HEK293 (cell line): ENCODE measurements around the gene RBM34.

Experiments used
- CTCF ChIA-PET: fragments of 350-600 bp; formaldehyde crosslinking; extraction: SDS; loops from one replicate; lab custom pipeline; 2021; ENCODE audit warnings: antibody characterized with exemption; lab: Yijun Ruan, JAX
- POLR2A ChIA-PET: fragments of 300-600 bp; formaldehyde crosslinking; extraction: SDS; loops from one replicate; lab custom pipeline; 2020; ENCODE audit warnings: antibody characterized with exemption, inconsistent platforms; lab: Yijun Ruan, JAX
- H3K27ac ChIP-seq: fragments of 200-500 bp; sonication (Bioruptor generic); 2 replicates; pipeline ENCODE4 v1.5.1; 2014; ENCODE audit warnings: low read depth, low read length, control low read depth, inconsistent platforms; ENCODE audit errors: extremely low read depth
- H3K36me3 ChIP-seq, 2 experiments: fragments of 200-500 bp in 1 of 2; sonication (Bioruptor generic) in 1 of 2; 1 replicate in 1 of 2; 2 replicates in 1 of 2; pipeline ENCODE4 v1.5.1; 2014 to 2017; ENCODE audit warnings: inconsistent platforms in 2 of 2, low read length in 2 of 2; ENCODE audit not compliant: control insufficient read depth in 2 of 2, insufficient read depth in 1 of 2
- H3K4me1 ChIP-seq: fragments of 200-500 bp; sonication (Bioruptor generic); 2 replicates; pipeline ENCODE4 v1.5.1; 2014; ENCODE audit warnings: mild to moderate bottlenecking, low read length, inconsistent platforms; ENCODE audit not compliant: control insufficient read depth, insufficient read depth
- H3K4me3 ChIP-seq: 2 replicates; pipeline ENCODE4 v1.5.1; 2011; ENCODE audit warnings: low read depth, mild to moderate bottlenecking, control low read depth, low read length, moderate library complexity
- H3K9me3 ChIP-seq: fragments of 200-500 bp; sonication (Bioruptor generic); 2 replicates; pipeline ENCODE4 v1.5.1; 2014; ENCODE audit warnings: low read depth, low read length, inconsistent platforms; ENCODE audit not compliant: control insufficient read depth, insufficient read depth
- GLI2 ChIP-seq: fragments of 450-650 bp; formaldehyde crosslinking; IDR thresholded peaks from 2 replicates; pipeline ENCODE4; 2017; ENCODE audit warnings: missing biosample characterization, missing genetic modification characterization, low read depth, borderline replicate concordance
- GLIS1 ChIP-seq: fragments of 450-650 bp; formaldehyde crosslinking; IDR thresholded peaks from 2 replicates; pipeline ENCODE4 v1.5.1; 2016; ENCODE audit warnings: missing biosample characterization, missing genetic modification characterization
- KLF10 ChIP-seq: fragments of 450-650 bp; IDR thresholded peaks from 2 replicates; pipeline ENCODE4 v1.5.1; 2018; ENCODE audit warnings: missing biosample characterization, mild to moderate bottlenecking, missing genetic modification characterization
- KLF16 ChIP-seq: fragments of 450-650 bp; formaldehyde crosslinking; IDR thresholded peaks from 2 replicates; pipeline ENCODE4 v1.5.1; 2017; ENCODE audit warnings: missing biosample characterization, missing genetic modification characterization
- MEIS1 ChIP-seq: sonication (generic); formaldehyde crosslinking; IDR thresholded peaks from 2 replicates; pipeline ENCODE4 v1.8.1; 2022; ENCODE audit warnings: missing genetic modification reagents, mild to moderate bottlenecking, borderline replicate concordance
- PRDM1 ChIP-seq: fragments of 450-650 bp; formaldehyde crosslinking; IDR thresholded peaks from 2 replicates; pipeline ENCODE4; 2016; ENCODE audit warnings: missing biosample characterization, missing genetic modification characterization
- TRIM28 ChIP-seq: IDR thresholded peaks from 2 replicates; pipeline ENCODE4 v1.6.1; 2011; ENCODE audit warnings: low read length, control low read depth, borderline replicate concordance
- WT1 ChIP-seq: fragments of 450-650 bp; formaldehyde crosslinking; IDR thresholded peaks from 2 replicates; pipeline ENCODE4 v1.5.1; 2016; ENCODE audit warnings: missing biosample characterization, missing genetic modification characterization
- ZBTB20 ChIP-seq: fragments of 450-650 bp; formaldehyde crosslinking; IDR thresholded peaks from 2 replicates; pipeline ENCODE4 v1.5.1; 2016; ENCODE audit warnings: missing biosample characterization, missing genetic modification characterization
- ZFHX2 ChIP-seq: fragments of 450-650 bp; formaldehyde crosslinking; conservative IDR thresholded peaks from 2 replicates; pipeline ENCODE4 v1.5.1; 2016; ENCODE audit warnings: missing biosample characterization, missing genetic modification characterization
- ZNF138 ChIP-seq: fragments of 450-650 bp; formaldehyde crosslinking; IDR thresholded peaks from 2 replicates; pipeline ENCODE4 v1.5.1; 2016; ENCODE audit warnings: missing biosample characterization, missing genetic modification characterization, borderline replicate concordance
- ZNF184 ChIP-seq: fragments of 450-650 bp; IDR thresholded peaks from 2 replicates; pipeline ENCODE4 v1.5.1; 2018; ENCODE audit warnings: missing biosample characterization, mild to moderate bottlenecking, missing genetic modification characterization
- ZNF214 ChIP-seq: fragments of 450-650 bp; formaldehyde crosslinking; IDR thresholded peaks from 2 replicates; pipeline ENCODE4 v1.5.1; 2017; ENCODE audit warnings: missing biosample characterization, mild to moderate bottlenecking, missing genetic modification characterization, borderline replicate concordance
- ZNF248 ChIP-seq: fragments of 450-650 bp; formaldehyde crosslinking; IDR thresholded peaks from 2 replicates; pipeline ENCODE4 v1.5.1; 2017; ENCODE audit warnings: missing biosample characterization, missing genetic modification characterization
- ZNF404 ChIP-seq: fragments of 450-650 bp; formaldehyde crosslinking; IDR thresholded peaks from 2 replicates; pipeline ENCODE4 v1.5.1; 2017; ENCODE audit warnings: missing biosample characterization, missing genetic modification characterization
- ZNF510 ChIP-seq: fragments of 450-650 bp; formaldehyde crosslinking; IDR thresholded peaks from 2 replicates; pipeline ENCODE4 v1.5.1; 2018; ENCODE audit warnings: mild to moderate bottlenecking, missing genetic modification characterization, missing biosample characterization; ENCODE audit not compliant: insufficient replicate concordance
- ZNF529 ChIP-seq: fragments of 450-650 bp; formaldehyde crosslinking; IDR thresholded peaks from 2 replicates; pipeline ENCODE4 v1.5.1; 2017; ENCODE audit warnings: missing genetic modification characterization, missing biosample characterization; ENCODE audit not compliant: insufficient replicate concordance
- ZNF548 ChIP-seq: fragments of 450-650 bp; formaldehyde crosslinking; IDR thresholded peaks from 2 replicates; pipeline ENCODE4 v1.5.1; 2016; ENCODE audit warnings: missing biosample characterization, missing genetic modification characterization
- ZNF549 ChIP-seq: fragments of 450-650 bp; IDR thresholded peaks from 2 replicates; pipeline ENCODE4 v1.5.1; 2018; ENCODE audit warnings: missing biosample characterization, missing genetic modification characterization, mild to moderate bottlenecking, inconsistent platforms, moderate library complexity
- ZNF596 ChIP-seq: fragments of 450-650 bp; IDR thresholded peaks from 2 replicates; pipeline ENCODE4 v1.5.0; 2018; ENCODE audit warnings: missing biosample characterization, mild to moderate bottlenecking, missing genetic modification characterization, moderate library complexity
- ZNF654 ChIP-seq: fragments of 450-650 bp; formaldehyde crosslinking; IDR thresholded peaks from 2 replicates; pipeline ENCODE4 v1.5.1; 2016; ENCODE audit warnings: low read depth, missing biosample characterization, missing genetic modification characterization
- ZNF843 ChIP-seq: fragments of 450-650 bp; formaldehyde crosslinking; IDR thresholded peaks from 2 replicates; pipeline ENCODE4 v1.5.1; 2016; ENCODE audit warnings: missing biosample characterization, missing genetic modification characterization
- ZSCAN5A ChIP-seq: fragments of 450-650 bp; formaldehyde crosslinking; IDR thresholded peaks from 2 replicates; pipeline ENCODE4 v1.5.1; 2016; ENCODE audit warnings: missing biosample characterization, missing genetic modification characterization

RBM34 gene

GRCh38 chr1:235187316-235187715 lies 26.3 kb upstream of the RBM34 start:
- H3K27ac ChIP-seq, result no peak overlapping the region
- no peak overlapping the region for H3K4me3 ChIP-seq
- CTCF ChIA-PET, result interaction anchor here (0.6 to 1.3 kb wide), 3 partner anchors 229 to 1265 kb away, joined by 3 to 5 read pairs (median 3); no protein-coding TSS in a partner anchor
- no peaks in the 10 kb centered on the region for H3K4me1 ChIP-seq
- TF ChIP-seq ZNF548, result no peak
- TF ChIP-seq ZNF529 (tag by site-specific recombination), result no peak
- TF ChIP-seq ZNF510 (tag by site-specific recombination), result no peak
- TF ChIP-seq TRIM28, result no peak
- TF ChIP-seq, all 188 proteins: peak for 0
- Histone ChIP-seq H3K36me3 (peaks cover 30 to 43% of the 10 kb centered on the region in 2 experiments), H3K9me3 (no peaks in the 10 kb centered on the region)
- POLR2A ChIA-PET, result no interaction called here

DNA sequence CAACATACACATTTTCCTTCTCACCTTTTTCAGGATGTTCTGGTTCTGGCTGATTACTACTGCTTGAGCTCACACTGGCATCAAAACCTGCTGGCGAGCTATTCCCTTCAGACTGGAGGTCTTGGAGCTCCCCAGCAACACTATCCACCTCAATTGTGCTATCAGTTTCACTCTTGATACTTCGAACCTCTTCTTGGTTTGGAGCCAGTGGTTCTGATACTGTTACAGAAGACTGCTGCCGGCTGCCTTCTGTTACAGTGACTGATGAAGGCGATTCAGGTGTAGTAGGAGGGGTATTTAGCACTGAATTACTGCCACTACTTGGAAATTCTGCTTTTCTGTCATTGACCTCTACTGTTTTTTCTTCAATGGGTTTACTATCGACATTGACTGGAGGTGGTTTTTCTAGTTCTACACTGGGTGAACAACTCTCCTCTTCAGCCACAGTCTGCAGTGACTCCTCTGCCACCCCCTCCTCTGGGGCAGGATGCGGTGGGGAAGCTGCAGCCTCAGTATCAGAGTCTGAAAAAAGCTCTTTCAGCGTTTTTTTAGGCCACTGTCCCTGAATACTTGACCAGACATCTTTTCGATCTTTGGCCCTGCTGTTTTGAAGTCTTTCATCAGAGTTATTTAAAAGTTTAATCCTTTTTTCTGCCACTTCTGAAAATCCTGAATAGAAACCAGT lies 20.7 kb upstream of the RBM34 start:
- peaks cover 45 to 71% of the 10 kb centered on the region in 2 experiments for H3K36me3 ChIP-seq
- CTCF ChIA-PET, result interaction anchor here (0.7 kb wide), 1 partner anchor 353 kb away, joined by 4 read pairs; no protein-coding TSS in a partner anchor
- no peaks in the 10 kb centered on the region for H3K4me1 ChIP-seq
- no peak overlapping the region for H3K4me3 ChIP-seq
- no peak overlapping the region for H3K27ac ChIP-seq
- POLR2A ChIA-PET, result interaction anchor here (1.5 kb wide), 1 partner anchor 21 kb away, joined by 3 read pairs; the partner anchor contains the start of gene RBM34
- TF ChIP-seq ZNF654 (tag by site-specific recombination), result no peak
- no peak for TF ChIP-seq ZNF510 (tag by site-specific recombination)
- TF ChIP-seq ZNF184, result no peak
- TF ChIP-seq ZFHX2 (tag by site-specific recombination), result no peak
- no peak for TF ChIP-seq KLF16 (tag by site-specific recombination)
- no peak for TF ChIP-seq ZNF843 (tag by site-specific recombination)
- TF ChIP-seq MEIS1, result no peak
- no peak for TF ChIP-seq ZNF214 (tag by site-specific recombination)
- TF ChIP-seq GLI2 (tag by site-specific recombination), result no peak
- no peak for TF ChIP-seq PRDM1 (tag by site-specific recombination)
- no peak for TF ChIP-seq ZNF404 (tag by site-specific recombination)
- TF ChIP-seq KLF10 (tag by site-specific recombination), result no peak
- no peaks in the 10 kb centered on the region for H3K9me3 ChIP-seq

DNA sequence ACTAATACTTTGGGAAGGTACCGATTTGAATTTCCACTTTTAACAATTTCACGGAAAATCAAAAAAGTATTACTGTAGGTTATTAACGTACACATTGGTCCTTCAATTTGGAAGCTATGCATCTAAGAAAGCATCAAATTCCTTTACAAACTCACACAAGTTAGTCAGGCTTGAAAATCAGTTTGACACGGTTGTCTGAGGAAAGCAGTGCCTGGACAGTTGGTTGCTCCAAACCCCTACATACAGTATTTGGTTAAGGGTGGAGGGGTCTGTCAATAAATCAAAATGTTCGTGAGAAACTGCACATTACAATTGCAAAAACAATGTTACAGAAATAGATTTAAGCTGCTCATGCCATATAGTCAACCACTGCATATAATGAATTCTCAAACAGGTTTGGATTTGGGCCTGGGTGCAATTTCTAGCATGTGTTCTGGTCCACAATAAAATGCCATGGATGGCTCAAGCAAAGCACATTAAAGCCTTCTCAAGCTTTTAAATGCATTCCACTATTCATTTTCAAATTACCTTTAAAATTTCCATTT lies 19.9 kb upstream of the RBM34 start:
- H3K27ac ChIP-seq, result no peak overlapping the region
- no peaks in the 10 kb centered on the region for H3K4me1 ChIP-seq
- CTCF ChIA-PET, result no interaction called here
- POLR2A ChIA-PET, result interaction anchor here (0.6 to 1.5 kb wide), 2 partner anchors 20 to 734 kb away, joined by 3 to 5 read pairs; partner anchors contain the start of gene RBM34
- peaks cover 51 to 71% of the 10 kb centered on the region in 2 experiments for H3K36me3 ChIP-seq
- no peaks in the 10 kb centered on the region for H3K9me3 ChIP-seq
- no peak overlapping the region for H3K4me3 ChIP-seq
- TF ChIP-seq ZNF549 (tag by site-specific recombination), result no peak

DNA sequence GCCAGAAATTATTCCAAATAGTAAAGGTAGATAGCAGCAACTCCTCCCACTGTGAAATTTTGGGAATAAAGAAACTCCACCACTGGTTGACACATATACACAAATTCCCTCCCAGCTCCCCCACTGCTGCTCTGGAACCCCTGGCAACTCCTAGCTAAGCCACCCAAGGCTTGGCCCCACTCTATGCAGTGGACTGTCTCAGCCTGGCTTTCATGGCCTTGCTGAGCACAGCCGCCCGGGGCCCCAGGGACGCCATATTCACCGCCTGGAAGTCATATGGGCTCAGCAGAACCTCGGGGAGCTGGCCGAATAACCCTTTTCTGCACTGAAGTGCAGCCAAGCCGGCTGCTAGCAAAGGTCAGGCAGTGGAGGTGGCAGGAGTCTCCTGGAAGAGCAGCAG lies 15.4 kb upstream of the RBM34 start:
- ChIA-PET CTCF (interaction anchor here (1.3 kb wide), 1 partner anchor 20 kb away, joined by 3 read pairs; no protein-coding TSS in a partner anchor), POLR2A (no interaction called here)
- no peak overlapping the region for H3K27ac ChIP-seq
- no peak for TF ChIP-seq ZNF248 (tag by site-specific recombination)
- TF ChIP-seq WT1 (tag by site-specific recombination), result no peak
- TF ChIP-seq ZNF138 (tag by site-specific recombination), result no peak
- peak; percentile 65 for TF ChIP-seq GLIS1 (tag by site-specific recombination)
- no peak for TF ChIP-seq ZNF596 (tag by site-specific recombination)
- no peak for TF ChIP-seq GLI2 (tag by site-specific recombination)
- no peak for TF ChIP-seq ZBTB20 (tag by site-specific recombination)
- no peak for TF ChIP-seq ZSCAN5A (tag by site-specific recombination)
- no peaks in the 10 kb centered on the region for H3K9me3 ChIP-seq
- H3K36me3 ChIP-seq, result peaks cover 73 to 94% of the 10 kb centered on the region in 2 experiments
- H3K4me3 ChIP-seq, result no peak overlapping the region
- H3K4me1 ChIP-seq, result no peaks in the 10 kb centered on the region
